H9 (cell line): ENCODE results near the gene ANKRD13B. TPM values are rescaled to one million over a fixed set of nuclear protein-coding genes. Genes with fewer than 3 reads are reported as not detected.

ENCODE experiments used
- DNase-seq: peaks from one replicate; pipeline ENCODE4 v3.0.0-alpha.2; 2017
- H2AFZ ChIP-seq: one replicate; pipeline ENCODE4 v1.6.1; 2013; ENCODE audit warnings: mild to moderate bottlenecking, low read length, control low read depth, moderate library complexity
- H2AK5ac ChIP-seq: 2 replicates; pipeline ENCODE4 v1.6.1; 2013; ENCODE audit warnings: low read length, control low read depth, mixed read lengths; ENCODE audit not compliant: insufficient read length
- H2BK120ac ChIP-seq: one replicate; pipeline ENCODE4 v1.6.1; 2013; ENCODE audit warnings: low read depth, mild to moderate bottlenecking, low read length, control low read depth, inconsistent platforms; ENCODE audit not compliant: poor library complexity, severe bottlenecking
- H2BK12ac ChIP-seq: 2 replicates; pipeline ENCODE4 v1.6.1; 2013; ENCODE audit warnings: low read length, control low read depth, mixed read lengths, low read depth; ENCODE audit not compliant: insufficient read length
- H2BK15ac ChIP-seq: 2 replicates; pipeline ENCODE4 v1.6.1; 2013; ENCODE audit warnings: low read depth, low read length, control low read depth
- H2BK20ac ChIP-seq: one replicate; pipeline ENCODE4 v1.6.1; 2013; ENCODE audit warnings: low read depth, mild to moderate bottlenecking, low read length, control low read depth, inconsistent platforms; ENCODE audit not compliant: poor library complexity, severe bottlenecking
- H2BK5ac ChIP-seq: 2 replicates; pipeline ENCODE4 v1.6.1; 2013; ENCODE audit warnings: low read length, control low read depth, mixed read lengths; ENCODE audit not compliant: insufficient read length
- H3K14ac ChIP-seq: 2 replicates; pipeline ENCODE4 v1.6.1; 2013; ENCODE audit warnings: low read length, control low read depth; ENCODE audit not compliant: insufficient read depth
- H3K18ac ChIP-seq: 2 replicates; pipeline ENCODE4 v1.6.1; 2013; ENCODE audit warnings: low read depth, mild to moderate bottlenecking, mixed read lengths, low read length, control low read depth; ENCODE audit not compliant: insufficient read length
- H3K23ac ChIP-seq: 2 replicates; pipeline ENCODE4 v1.6.1; 2013; ENCODE audit warnings: low read length, control low read depth, mixed read lengths, low read depth; ENCODE audit not compliant: insufficient read length
- H3K23me2 ChIP-seq: 2 replicates; pipeline ENCODE4 v1.6.1; 2013; ENCODE audit warnings: low read depth, mild to moderate bottlenecking, mixed read lengths, low read length, control low read depth; ENCODE audit not compliant: insufficient read length, poor library complexity, severe bottlenecking
- H3K27ac ChIP-seq: 2 replicates; pipeline ENCODE4 v1.5.1; 2013; ENCODE audit warnings: low read length, control low read depth, mixed read lengths, low read depth; ENCODE audit not compliant: insufficient read length
- H3K27me3 ChIP-seq: 2 replicates; pipeline ENCODE4 v1.6.1; 2013; ENCODE audit warnings: low read length, control low read depth, inconsistent platforms; ENCODE audit not compliant: insufficient read depth
- H3K4ac ChIP-seq: 2 replicates; pipeline ENCODE4 v1.6.1; 2013; ENCODE audit warnings: low read depth, mild to moderate bottlenecking, control low read depth, inconsistent platforms, low read length, moderate library complexity
- H3K4me1 ChIP-seq: 2 replicates; pipeline ENCODE4 v1.6.1; 2013; ENCODE audit warnings: low read length, control low read depth, inconsistent platforms; ENCODE audit not compliant: insufficient read depth
- H3K4me2 ChIP-seq: 2 replicates; pipeline ENCODE4 v1.6.1; 2013; ENCODE audit warnings: low read length, control low read depth, mixed read lengths; ENCODE audit not compliant: insufficient read length, insufficient read depth
- H3K56ac ChIP-seq: 2 replicates; pipeline ENCODE4 v1.6.1; 2013; ENCODE audit warnings: low read depth, mild to moderate bottlenecking, mixed read lengths, low read length, control low read depth; ENCODE audit not compliant: insufficient read length
- H3K79me1 ChIP-seq: 2 replicates; pipeline ENCODE4 v1.6.1; 2013; ENCODE audit warnings: low read depth, mild to moderate bottlenecking, moderate library complexity, low read length, control low read depth, inconsistent platforms; ENCODE audit not compliant: insufficient read depth, poor library complexity, severe bottlenecking
- H3K79me2 ChIP-seq: 2 replicates; pipeline ENCODE4 v1.6.1; 2013; ENCODE audit warnings: low read length, control low read depth, inconsistent platforms; ENCODE audit not compliant: insufficient read depth
- H3K9ac ChIP-seq: 2 replicates; pipeline ENCODE4 v1.6.1; 2013; ENCODE audit warnings: low read length, control low read depth, mixed read lengths; ENCODE audit not compliant: insufficient read length; ENCODE audit errors: extremely low read depth
- H3K9me3 ChIP-seq: one replicate; pipeline ENCODE4 v1.6.1; 2013; ENCODE audit warnings: low read depth, low read length, inconsistent platforms; ENCODE audit not compliant: control insufficient read depth
- H3T11ph ChIP-seq: one replicate; pipeline ENCODE4 v1.6.1; 2013; ENCODE audit warnings: mild to moderate bottlenecking, low read length, control low read depth, inconsistent platforms
- H4K20me1 ChIP-seq: one replicate; pipeline ENCODE4 v1.6.1; 2013; ENCODE audit not compliant: control insufficient read depth, insufficient read length, insufficient read depth
- H4K5ac ChIP-seq: 2 replicates; pipeline ENCODE4 v1.6.1; 2013; ENCODE audit warnings: low read depth, mild to moderate bottlenecking, mixed read lengths, low read length, control low read depth; ENCODE audit not compliant: insufficient read length
- H4K8ac ChIP-seq: replicated peaks from 2 replicates; pipeline ENCODE4 v1.6.1; 2013; ENCODE audit warnings: low read length, control low read depth, mixed read lengths, low read depth; ENCODE audit not compliant: insufficient read length
- H4K91ac ChIP-seq: 2 replicates; pipeline ENCODE4 v1.6.1; 2013; ENCODE audit warnings: low read depth, mild to moderate bottlenecking, moderate library complexity, mixed read lengths, low read length, control low read depth; ENCODE audit not compliant: insufficient read length
- H3K27ac Mint-ChIP-seq, 3 experiments: 2 replicates in 2 of 3; 3 replicates in 1 of 3; pipeline ENCODE4 v1.8.0; 2020 to 2021; ENCODE audit warnings: mixed read lengths in 3 of 3, mild to moderate bottlenecking in 1 of 3, moderate library complexity in 1 of 3
- H3K27me3 Mint-ChIP-seq: 2 replicates; pipeline ENCODE4 v1.8.0; 2021; ENCODE audit warnings: low read depth, mild to moderate bottlenecking, moderate library complexity, mixed read lengths
- H3K36me3 Mint-ChIP-seq, 3 experiments: 2 replicates in 2 of 3; 3 replicates in 1 of 3; pipeline ENCODE4 v1.8.0; 2020 to 2021; ENCODE audit warnings: low read depth in 3 of 3, mixed read lengths in 3 of 3; ENCODE audit not compliant: insufficient read depth in 1 of 3
- H3K4me1 Mint-ChIP-seq, 2 experiments: 2 replicates each; pipeline ENCODE4 v1.8.0; 2020; ENCODE audit warnings: mixed read lengths in 2 of 2
- H3K4me3 Mint-ChIP-seq, 2 experiments: 2 replicates in 1 of 2; 3 replicates in 1 of 2; pipeline ENCODE4 v1.8.0; 2020 to 2021; ENCODE audit warnings: mild to moderate bottlenecking in 2 of 2, mixed read lengths in 2 of 2, moderate library complexity in 1 of 2
- H3K9me3 Mint-ChIP-seq, 2 experiments: 2 replicates in 1 of 2; 3 replicates in 1 of 2; pipeline ENCODE4 v1.8.0; 2020; ENCODE audit warnings: mild to moderate bottlenecking in 2 of 2, mixed read lengths in 2 of 2, moderate library complexity in 1 of 2
- CTCF ChIP-seq: fragments of 200-600 bp; sonication (generic); conservative IDR thresholded peaks from 3 replicates; pipeline ENCODE4 v1.8.0; 2021; ENCODE audit warnings: antibody characterized with exemption, mild to moderate bottlenecking
- WGBS: extraction: QIAGEN DNeasy Blood & Tissue Kit; methylation state at CpG from one replicate; pipeline ENCODE4 v1.1.7; 2013; ENCODE audit warnings: missing lambda C conversion rate, low lambda C conversion rate, mixed read lengths; ENCODE audit not compliant: insufficient read length; ENCODE audit errors: extremely low coverage; 5-methylcytosine and 5-hydroxymethylcytosine counted together
- total RNA-seq: library from RNA; stranded (reverse); gene quantifications from 2 replicates; pipeline ENCODE4 v1.2.1, GENCODE V29; 2021

The ANKRD13B gene
- total RNA-seq, 1 experiment from 2014 or later, result 24.2 TPM

- Histone ChIP-seq H3K79me1 (no peaks in the 10 kb centered on the region), H2BK12ac (no peak overlapping the region), H3K14ac (peak overlapping the region; percentile 32; the same call in 1 of the 2 replicates), H4K8ac (no peak overlapping the region), H4K20me1 (no peaks in the 10 kb centered on the region), H2BK20ac (no peak overlapping the region), H3K18ac (no peak overlapping the region), H3K23ac (no peak overlapping the region), H3K27ac (no peak overlapping the region), H4K91ac (no peak overlapping the region), H3K4me1 (peaks cover 3% of the 10 kb centered on the region; the same call in 1 of the 2 replicates), H3K23me2 (peaks cover 9% of the 10 kb centered on the region), H2BK5ac (no peak overlapping the region), H3K4ac (no peak overlapping the region), H3K79me2 (no peaks in the 10 kb centered on the region), H2BK15ac (no peak overlapping the region), H2BK120ac (no peak overlapping the region), H4K5ac (no peak overlapping the region), H3K4me2 (peak overlapping the region; percentile 26), H3K9ac (no peak overlapping the region), H3K9me3 (no peaks in the 10 kb centered on the region), H3K27me3 (peaks cover 11% of the 10 kb centered on the region), H3T11ph (no peak overlapping the region), H3K56ac (no peak overlapping the region), H2AK5ac (no peak overlapping the region), H2AFZ (no peak overlapping the region)
- Mint-ChIP-seq H3K27ac (no peak overlapping the region), H3K27me3 (peaks cover 75% of the 10 kb centered on the region), H3K9me3 (no peaks in the 10 kb centered on the region), H3K36me3 (peaks cover 2 to 10% (median 8%) of the 10 kb centered on the region in 3 experiments; a peak in 3 of 7 replicates), H3K4me1 (peaks cover 31 to 60% of the 10 kb centered on the region in 2 experiments), H3K4me3 (peak overlapping the region; percentile 65 to 86)
- no CpG with 5 or more reads among the region's 74 CpGs for WGBS
- DNase-seq, result peak; percentile 94
- TF ChIP-seq CTCF, result no peak
Measured at GRCh38 chr17:29615492-29616299, 22.8 kb downstream of the ANKRD13B start.
